ENCODE results near the gene NDUFA8.

- TF ChIP-seq CTCF (IDR thresholded peaks at IDR 0.05) (no peak), POLR2A (IDR thresholded peaks at IDR 0.05) (no peak)
These were observed 24.6 kb downstream of the NDUFA8 start for GRCh38 chr9:122134822-122135528.
